NCI-H2196 treated with DMSO at 0.1 percent for 48 hours (cell line): ENCODE data around the gene ADD1.
"Not testable (repeated sequence)": the region's sequence is repeated elsewhere in the genome, so short reads cannot be mapped to it uniquely, and the experiment has no call there.

Experiments
- DNase-seq: peaks from one replicate; lab custom pipeline; 2025; ENCODE audit not compliant: unreplicated experiment; lab: John Stamatoyannopoulos, UW

Gene ADD1

DNA sequence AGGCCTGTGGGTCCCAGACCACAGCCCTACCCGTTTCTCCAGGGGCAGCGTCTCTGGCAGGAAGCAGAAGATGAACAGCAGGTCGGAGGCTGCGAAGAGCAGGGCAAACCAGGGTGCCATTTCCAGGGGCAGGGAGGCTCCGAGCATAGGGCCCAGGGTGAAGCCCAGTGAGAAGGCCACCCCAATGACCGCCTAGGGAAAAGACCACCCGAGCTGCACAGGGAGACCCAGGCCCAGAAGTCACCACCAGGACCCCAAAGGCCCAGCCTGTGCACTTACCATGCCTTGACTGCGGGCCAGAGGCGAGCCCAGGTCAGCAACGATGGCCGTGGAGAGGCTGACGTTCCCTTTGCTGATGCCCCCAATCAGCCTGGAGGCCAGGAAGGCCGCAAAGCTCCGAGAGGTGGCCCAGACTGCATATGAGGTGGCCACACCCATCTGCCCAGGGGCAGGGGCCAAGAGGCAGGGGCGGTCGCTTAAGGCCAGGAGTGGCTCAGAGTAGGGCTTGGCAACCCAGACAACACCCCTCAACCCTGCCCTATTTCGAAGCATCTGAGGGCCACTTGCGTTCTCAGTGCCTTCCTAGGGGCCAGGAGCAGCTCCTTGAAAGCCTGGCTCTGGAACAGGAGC is 88.8 kb downstream of the ADD1 start:
- no peak for DNase-seq

GRCh38 chr4:2932951-2933565 is 89.4 kb downstream of the ADD1 start:
- no peak for DNase-seq

- no peak for DNase-seq
Measured at GRCh38 chr4:2933566-2934076, 90.0 kb downstream of the ADD1 start.

DNA sequence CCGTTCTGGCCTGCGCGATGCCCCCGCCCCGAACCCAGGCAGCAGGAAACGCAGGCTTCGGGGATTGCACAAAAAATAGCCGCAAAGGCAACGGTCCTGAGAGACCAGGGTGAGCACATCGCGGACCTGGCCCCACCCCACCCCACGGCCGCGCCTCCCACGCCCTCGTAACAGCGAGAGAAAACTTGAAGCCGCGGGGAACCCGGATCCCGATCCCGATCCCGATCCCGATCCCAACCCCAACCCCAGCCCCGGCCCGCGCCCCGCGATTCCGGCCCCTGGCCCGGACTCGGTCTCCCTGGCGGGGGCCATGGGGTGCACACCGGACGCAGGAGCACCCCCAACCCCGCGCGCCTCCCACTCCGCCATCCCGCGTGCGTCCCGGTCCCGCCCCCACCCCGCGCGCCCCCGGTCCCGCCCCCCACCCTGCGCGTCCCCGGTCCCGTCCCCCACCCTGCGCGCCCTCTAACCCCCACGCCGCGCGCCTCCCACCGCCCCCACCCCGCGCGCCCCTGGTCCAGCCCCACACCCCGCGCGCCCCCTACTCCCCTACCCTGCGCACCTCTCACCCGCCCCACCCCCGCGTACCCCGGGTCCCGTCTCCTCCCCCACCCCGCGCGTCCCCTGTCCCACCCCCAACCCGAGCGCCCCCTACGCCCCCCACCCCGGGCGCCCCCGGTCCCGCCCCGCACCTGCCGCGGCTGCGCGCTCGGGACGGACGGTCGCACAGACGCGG is 90.6 kb downstream of the ADD1 start:
- no peak for DNase-seq

GRCh38 chr4:2934813-2935761 is 91.4 kb downstream of the ADD1 start:
- peak; percentile 80 for DNase-seq

GRCh38 chr4:2935762-2936743 is 92.4 kb downstream of the ADD1 start:
- DNase-seq: no peak

GRCh38 chr4:2936773-2937145 is 93.1 kb downstream of the ADD1 start:
- no peak for DNase-seq

DNA sequence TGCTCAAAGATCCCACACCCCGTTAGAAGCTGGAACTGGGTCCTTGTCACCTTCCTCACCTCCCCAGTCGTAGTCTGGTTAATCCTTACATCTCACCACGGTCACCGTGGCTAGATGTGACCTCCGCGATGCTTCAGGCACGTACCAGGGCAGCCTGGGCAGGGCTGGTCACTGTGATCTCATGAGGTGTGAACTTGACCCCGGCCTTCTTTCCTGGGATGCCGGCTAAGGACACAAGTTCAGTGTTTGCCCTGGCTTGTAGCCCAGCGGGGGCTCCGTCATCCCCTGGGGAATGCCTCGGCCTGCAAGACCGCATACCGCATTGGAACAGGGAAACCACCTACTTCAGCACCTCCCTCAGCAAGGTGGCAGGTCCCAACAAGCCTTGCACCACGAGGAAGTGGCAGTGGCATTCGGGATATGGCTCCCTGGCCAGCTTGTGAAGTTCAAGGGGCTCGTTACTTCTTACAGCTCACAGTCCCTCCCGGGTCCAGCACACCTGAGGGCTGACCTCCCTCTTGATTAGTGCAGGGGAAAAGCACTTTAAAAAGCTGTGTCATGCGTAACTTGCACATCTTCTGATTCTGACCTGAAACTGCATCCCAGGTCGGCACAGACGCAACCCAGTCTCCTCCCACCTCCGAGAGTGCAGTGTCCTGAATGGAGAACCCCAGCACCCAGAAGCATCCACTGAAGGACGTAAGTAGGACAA is 93.7 kb downstream of the ADD1 start:
- peak; percentile 48 for DNase-seq

- no peak for DNase-seq
Measured at GRCh38 chr4:2937986-2938385, 94.3 kb downstream of the ADD1 start.

DNA sequence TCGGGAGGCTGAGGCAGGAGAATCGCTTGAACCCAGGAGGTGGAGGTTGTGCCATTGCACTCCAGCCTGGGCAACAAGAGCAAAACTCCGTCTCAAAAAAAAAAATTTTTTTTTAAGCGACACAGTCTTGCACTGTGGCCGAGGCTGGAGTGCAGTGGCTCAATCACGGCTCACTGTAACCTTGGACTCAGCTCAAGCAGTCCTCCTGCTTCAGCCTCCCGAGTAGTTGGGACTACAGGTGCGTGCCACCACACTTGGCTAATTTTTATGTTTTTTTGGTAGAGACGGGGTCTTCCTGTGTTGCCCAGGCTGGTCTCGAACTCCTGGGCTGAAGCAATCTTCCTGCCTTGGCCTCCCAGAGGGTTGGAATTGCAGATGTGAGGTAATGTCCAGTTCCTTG is 94.8 kb downstream of the ADD1 start:
- DNase-seq: not testable (repeated sequence)

DNA sequence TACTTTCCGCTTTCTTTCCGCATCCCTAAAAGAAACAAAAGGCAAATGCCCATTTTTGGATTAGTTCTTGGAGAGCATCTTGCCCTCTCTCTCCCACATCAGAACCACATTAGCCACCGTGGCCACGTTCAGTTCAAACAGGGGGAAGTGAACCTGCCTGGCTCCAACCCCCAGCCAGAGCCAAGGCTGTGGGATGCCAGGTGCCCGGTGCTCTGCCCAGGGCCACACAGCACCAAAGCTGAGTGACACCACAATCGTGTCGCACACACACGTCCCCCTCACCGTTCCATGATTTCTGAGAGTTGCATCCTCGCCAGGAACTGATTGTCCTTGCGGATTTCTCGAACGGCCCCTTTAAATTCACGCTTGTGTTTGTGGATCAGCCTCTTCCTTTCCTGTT is 95.3 kb downstream of the ADD1 start:
- DNase-seq: no peak

- DNase-seq: no peak
Measured at GRCh38 chr4:2939383-2940243, 96.0 kb downstream of the ADD1 start.

GRCh38 chr4:2940267-2941137 is 96.9 kb downstream of the ADD1 start:
- DNase-seq: no peak

DNA sequence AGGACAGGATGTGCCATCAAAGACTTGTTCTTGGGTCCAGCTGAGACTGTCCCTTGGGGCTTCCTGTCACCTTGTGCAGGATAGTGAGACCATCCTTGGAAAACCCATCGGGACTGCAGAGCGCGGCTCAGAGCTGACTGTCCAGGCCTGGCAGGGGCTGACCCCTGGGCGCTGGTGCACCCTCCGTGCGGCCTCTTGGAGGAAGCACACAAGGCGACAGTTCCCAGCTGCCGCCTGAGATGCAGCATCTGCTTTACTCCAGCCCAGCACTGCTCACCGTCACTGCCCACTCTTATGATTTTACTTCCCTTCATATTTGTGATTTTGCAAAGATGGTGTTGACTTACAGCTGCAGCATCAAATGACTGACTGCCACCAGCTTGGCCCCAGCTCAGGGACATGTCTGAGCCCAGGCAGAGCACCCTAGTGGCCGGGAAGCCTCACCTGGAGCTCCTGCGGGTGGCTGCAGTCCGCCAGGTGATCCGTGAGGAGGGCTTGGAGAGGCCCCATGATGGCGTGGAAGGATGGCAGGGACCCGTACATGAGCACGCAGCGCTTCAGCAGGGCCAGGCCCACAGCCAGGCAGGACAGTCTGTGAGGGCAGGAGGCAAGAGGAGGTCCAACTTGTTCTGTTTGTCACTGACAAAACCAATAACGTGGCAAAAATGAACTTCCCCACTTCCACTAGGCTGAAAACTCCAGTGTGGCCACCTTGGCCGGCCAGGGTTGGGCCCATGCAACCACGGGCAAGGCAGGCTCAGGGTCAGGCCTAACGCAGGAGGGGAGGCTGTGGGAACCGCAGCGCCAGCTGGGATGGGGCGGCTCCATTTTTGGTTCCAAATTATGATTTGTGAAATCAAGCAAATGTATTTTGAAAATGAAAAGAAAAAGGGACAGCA is 97.7 kb downstream of the ADD1 start:
- no peak for DNase-seq

GRCh38 chr4:2942037-2942531 is 98.4 kb downstream of the ADD1 start:
- DNase-seq: no peak
